B cell (primary cell): ENCODE data around the gene PRKACG.

Experiments
- CTCF ChIP-seq: fragments of 200-600 bp; IDR thresholded peaks from one replicate; pipeline ENCODE4 v1.8.0; 2022; ENCODE audit warnings: antibody characterized with exemption, mild to moderate bottlenecking
- EZH2 ChIP-seq: IDR thresholded peaks from 2 replicates; pipeline ENCODE4 v1.6.1; 2012; ENCODE audit warnings: borderline replicate concordance, low read depth, mild to moderate bottlenecking, moderate library complexity, low read length; ENCODE audit not compliant: insufficient read depth, poor library complexity, severe bottlenecking

GRCh38 chr9:69044240-69045219 is 30.6 kb upstream of the PRKACG start:
- TF ChIP-seq CTCF (no peak), EZH2 (no peak)
